Cardiac muscle cell (in vitro differentiated cells and primary cell): Measurements from ENCODE around the gene SMAD3. TPM values are rescaled to one million over a fixed set of nuclear protein-coding genes. Genes with fewer than 3 reads are reported as not detected.

Experiments used
- DNase-seq, 2 donors: peaks; one replicate each; pipeline versions ENCODE4 v3.0.0 to v3.0.0-alpha.2; 2010 to 2017; ENCODE audit warnings: low read depth in 1 of 2, low spot score in 1 of 2
- H3K27ac ChIP-seq: fragments of 200-600 bp; sonication (generic); 2 replicates; pipeline ENCODE4 v1.5.1; 2016
- H3K27me3 ChIP-seq: fragments of 200-600 bp; sonication (generic); 2 replicates; pipeline ENCODE4 v1.6.0; 2016; ENCODE audit warnings: control low read depth
- H3K36me3 ChIP-seq: fragments of 200-600 bp; sonication (generic); 2 replicates; pipeline ENCODE4 v1.5.1; 2016; ENCODE audit warnings: control low read depth
- H3K4me1 ChIP-seq: fragments of 200-600 bp; sonication (generic); 2 replicates; pipeline ENCODE4 v1.8.1; 2017; ENCODE audit warnings: low read depth, mild to moderate bottlenecking, mixed run types
- H3K4me3 ChIP-seq: fragments of 200-600 bp; sonication (generic); 2 replicates; pipeline ENCODE4 v1.5.1; 2016; ENCODE audit warnings: mild to moderate bottlenecking
- H3K9me3 ChIP-seq: fragments of 200-600 bp; sonication (generic); 2 replicates; pipeline ENCODE4 v1.5.1; 2017; ENCODE audit warnings: low read depth, mild to moderate bottlenecking, control low read depth
- CTCF ChIP-seq: IDR thresholded peaks from 2 replicates; pipeline ENCODE4 v1.5.1; 2012; ENCODE audit warnings: low read depth, mild to moderate bottlenecking, low read length
- polyA plus RNA-seq: library from polyadenylated mRNA; unstranded; fragments of >200 nt; fragmentation: Nextera tagmentation; extraction: Ambion mirVana; gene quantifications from 2 replicates; pipeline ENCODE4 v1.2.1, GENCODE V29; 2016
- total RNA-seq: library from RNA; depleted of rRNA; stranded (reverse); fragments of >200 nt; gene quantifications from 2 replicates; pipeline ENCODE4 v1.2.3, GENCODE V29; 2016

Gene SMAD3
- total and polyA plus RNA-seq, 2 experiments from 2014 or later = 16.3 to 29.2 TPM

GRCh38 chr15:67096546-67097294 is 31.3 kb downstream of the SMAD3 start:
- H3K36me3 ChIP-seq = no peaks in the 10 kb centered on the region
- H3K4me3 ChIP-seq = no peak overlapping the region
- H3K9me3 ChIP-seq = no peaks in the 10 kb centered on the region
- peaks cover 45% of the 10 kb centered on the region for H3K4me1 ChIP-seq
- no peak for DNase-seq
- H3K27ac ChIP-seq = no peak overlapping the region
- no peak for TF ChIP-seq CTCF
- no peaks in the 10 kb centered on the region for H3K27me3 ChIP-seq

- no peaks in the 10 kb centered on the region for H3K27me3 ChIP-seq
- no peaks in the 10 kb centered on the region for H3K9me3 ChIP-seq
- H3K36me3 ChIP-seq = no peaks in the 10 kb centered on the region
- H3K4me1 ChIP-seq = peaks cover 41% of the 10 kb centered on the region
- no peak overlapping the region for H3K27ac ChIP-seq
- DNase-seq = no peak
- H3K4me3 ChIP-seq = no peak overlapping the region
- no peak for TF ChIP-seq CTCF
These were observed 32.0 kb downstream of the SMAD3 start for GRCh38 chr15:67097424-67097823.

- peak in 1 of 2 donors; percentile 92 for DNase-seq
- Histone ChIP-seq H3K27ac (peak overlapping the region; percentile 72), H3K9me3 (no peaks in the 10 kb centered on the region), H3K27me3 (no peaks in the 10 kb centered on the region), H3K36me3 (no peaks in the 10 kb centered on the region), H3K4me1 (peaks cover 36% of the 10 kb centered on the region), H3K4me3 (no peak overlapping the region)
- TF ChIP-seq CTCF = no peak
These were observed 32.7 kb downstream of the SMAD3 start for GRCh38 chr15:67097930-67098740.

GRCh38 chr15:67098768-67099282 is 33.4 kb downstream of the SMAD3 start:
- peaks cover 39% of the 10 kb centered on the region for H3K4me1 ChIP-seq
- H3K27me3 ChIP-seq = no peaks in the 10 kb centered on the region
- DNase-seq = no peak
- H3K27ac ChIP-seq = peak overlapping the region; percentile 72
- H3K9me3 ChIP-seq = no peaks in the 10 kb centered on the region
- no peaks in the 10 kb centered on the region for H3K36me3 ChIP-seq
- no peak for TF ChIP-seq CTCF
- H3K4me3 ChIP-seq = no peak overlapping the region

GRCh38 chr15:67100124-67100791 is 34.9 kb downstream of the SMAD3 start:
- peaks cover 41% of the 10 kb centered on the region for H3K4me1 ChIP-seq
- H3K36me3 ChIP-seq = no peaks in the 10 kb centered on the region
- no peak for DNase-seq
- no peaks in the 10 kb centered on the region for H3K27me3 ChIP-seq
- TF ChIP-seq CTCF = no peak
- H3K4me3 ChIP-seq = no peak overlapping the region
- no peak overlapping the region for H3K27ac ChIP-seq
- H3K9me3 ChIP-seq = no peaks in the 10 kb centered on the region
